Measurements from ENCODE around the gene ADK. TPM values are rescaled to one million over a fixed set of nuclear protein-coding genes. Genes with fewer than 3 reads are reported as not detected.

The ADK gene
- total RNA-seq, 2 experiments from 2014 or later, result 26.4 to 31.1 TPM

DNA sequence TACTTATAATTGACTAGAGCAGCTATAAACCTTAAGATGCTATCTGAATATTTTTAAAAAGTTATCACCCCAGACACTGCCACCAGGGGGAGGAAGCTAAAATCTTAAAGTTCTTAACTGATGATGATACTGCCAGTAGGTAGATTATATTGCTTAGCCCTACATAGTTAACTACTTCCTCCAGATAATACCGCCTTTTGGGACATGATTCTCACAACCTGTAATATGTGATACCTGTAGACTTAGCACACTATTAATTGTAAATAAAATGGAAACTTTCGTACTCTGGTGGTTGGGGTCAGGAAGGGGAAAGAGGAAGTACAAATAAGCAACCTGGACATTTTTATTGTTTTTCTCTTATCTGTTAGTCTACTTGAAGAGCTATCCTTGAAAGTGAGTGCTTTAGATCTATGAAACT is 268.9 kb downstream of the ADK start:
- ChIA-PET CTCF (ENCODE audit: unreplicated experiment) (no interaction called here), POLR2A (interaction anchor here (1.0 to 2.5 kb wide), 3 partner anchors 10 to 319 kb away, joined by 3 to 8 read pairs (median 4); no protein-coding TSS in a partner anchor)
- Histone ChIP-seq H3K4me3 (ENCODE audit: low read depth, low read length, poor library complexity, severe bottlenecking) (no peak overlapping the region), H2AFZ (ENCODE audit: low read length) (no peak overlapping the region), H3K27ac (ENCODE audit: low read depth, low read length, poor library complexity, severe bottlenecking) (no peak overlapping the region), H3K9me2 (ENCODE audit: insufficient read depth, low read length) (no peaks in the 10 kb centered on the region), H4K20me1 (ENCODE audit: insufficient read depth, low read length) (no peaks in the 10 kb centered on the region), H3K36me3 (ENCODE audit: insufficient read depth, low read length) (no peaks in the 10 kb centered on the region), H3K4me2 (ENCODE audit: low read length) (peak overlapping the region; percentile 4; the same call in 1 of the 2 replicates), H3K9me3 (ENCODE audit: low read length) (no peaks in the 10 kb centered on the region), H3K79me2 (ENCODE audit: insufficient read depth, low read depth, low read length) (no peaks in the 10 kb centered on the region), H3K4me1 (ENCODE audit: insufficient read depth, low read length, poor library complexity, severe bottlenecking) (peaks cover 13% of the 10 kb centered on the region)
- no TSS peak for BruUV-seq (replicated peaks)
- peak; percentile 84 for TF ChIP-seq CTCF (conservative IDR thresholded peaks at IDR 0.05; ENCODE audit: low read length)
- TF ChIP-seq EZH2phosphoT487 (IDR thresholded peaks at IDR 0.05; ENCODE audit: borderline replicate concordance, low read depth, low read length), result no peak
- intact Hi-C loops (cut with micrococcal nuclease; ENCODE audit: unreplicated experiment), result loop anchor here (2.0 kb wide), 1 partner anchor 603 kb away; no protein-coding TSS in a partner anchor
- peak; percentile 46 for DNase-seq (ENCODE audit: low spot score)

DNA sequence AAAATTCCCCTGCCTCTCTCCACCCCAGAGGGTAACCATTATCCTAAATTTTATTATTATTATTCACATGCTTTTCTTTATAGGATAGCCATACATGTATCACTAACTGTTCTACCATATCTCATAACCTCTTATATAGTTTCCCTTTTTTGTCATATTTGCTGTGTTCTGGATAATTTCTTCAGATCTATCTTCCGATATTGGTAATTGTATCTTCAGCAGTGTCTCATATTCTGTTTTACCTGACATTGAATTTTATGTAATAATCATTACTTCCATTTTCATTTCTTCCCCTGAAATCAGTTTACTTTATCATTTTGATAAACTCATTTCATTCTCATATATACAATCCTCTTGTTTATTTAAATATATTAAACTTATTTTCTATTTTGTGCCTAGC is 273.5 kb downstream of the ADK start:
- no TSS peak for BruUV-seq (replicated peaks)
- no peak overlapping the region for H3K4me2 ChIP-seq (ENCODE audit: low read length)
- H3K36me3 ChIP-seq (ENCODE audit: insufficient read depth, low read length), result no peaks in the 10 kb centered on the region
- no peaks in the 10 kb centered on the region for H4K20me1 ChIP-seq (ENCODE audit: insufficient read depth, low read length)
- H3K4me1 ChIP-seq (ENCODE audit: insufficient read depth, low read length, poor library complexity, severe bottlenecking), result peaks cover 8% of the 10 kb centered on the region
- POLR2A ChIA-PET, result interaction anchor here (0.6 kb wide), 1 partner anchor 595 kb away, joined by 4 read pairs; no protein-coding TSS in a partner anchor
- CTCF ChIA-PET (ENCODE audit: unreplicated experiment), result no interaction called here
- TF ChIP-seq EZH2phosphoT487 (IDR thresholded peaks at IDR 0.05; ENCODE audit: borderline replicate concordance, low read depth, low read length), result no peak
- TF ChIP-seq CTCF (conservative IDR thresholded peaks at IDR 0.05; ENCODE audit: low read length), result no peak
- no peak for DNase-seq (ENCODE audit: low spot score)
- H3K79me2 ChIP-seq (ENCODE audit: insufficient read depth, low read depth, low read length), result no peaks in the 10 kb centered on the region
- intact Hi-C loops (cut with micrococcal nuclease; ENCODE audit: unreplicated experiment), result no loop called here
- H3K27ac ChIP-seq (ENCODE audit: low read depth, low read length, poor library complexity, severe bottlenecking), result no peak overlapping the region
- no peak overlapping the region for H2AFZ ChIP-seq (ENCODE audit: low read length)
- H3K9me3 ChIP-seq (ENCODE audit: low read length), result no peaks in the 10 kb centered on the region
- no peaks in the 10 kb centered on the region for H3K9me2 ChIP-seq (ENCODE audit: insufficient read depth, low read length)
- H3K4me3 ChIP-seq (ENCODE audit: low read depth, low read length, poor library complexity, severe bottlenecking), result no peak overlapping the region

DNA sequence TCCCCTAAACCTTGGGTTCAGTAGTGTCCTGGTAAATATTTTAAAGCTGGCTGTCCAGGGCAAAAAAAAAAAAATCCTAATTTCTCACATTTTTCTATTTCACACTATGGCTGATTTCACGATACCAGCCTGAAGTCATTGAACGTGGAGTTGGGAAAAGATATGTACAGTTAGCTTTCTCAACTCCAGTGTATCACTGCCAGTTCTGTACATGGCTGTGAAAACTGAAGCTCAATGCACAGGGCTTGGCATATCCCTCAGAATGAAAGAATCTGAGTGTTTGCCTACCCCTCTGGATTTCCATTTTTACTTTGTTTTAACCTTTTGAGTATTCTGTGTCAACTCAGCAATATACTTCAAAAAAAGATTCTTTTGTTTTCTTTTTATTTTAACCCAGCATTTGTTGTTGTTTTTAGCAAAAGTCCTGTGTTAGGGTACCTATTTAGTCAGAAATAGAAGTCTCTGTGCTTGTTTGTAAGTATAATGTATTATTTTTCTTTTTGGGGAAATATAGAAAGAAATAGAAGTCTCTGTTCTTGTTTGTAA is 274.5 kb downstream of the ADK start:
- DNase-seq (ENCODE audit: low spot score), result no peak
- no peaks in the 10 kb centered on the region for H4K20me1 ChIP-seq (ENCODE audit: insufficient read depth, low read length)
- H3K36me3 ChIP-seq (ENCODE audit: insufficient read depth, low read length), result no peaks in the 10 kb centered on the region
- H3K9me3 ChIP-seq (ENCODE audit: low read length), result no peaks in the 10 kb centered on the region
- H3K4me2 ChIP-seq (ENCODE audit: low read length), result no peak overlapping the region
- BruUV-seq (replicated peaks), result no TSS peak
- ChIA-PET CTCF (ENCODE audit: unreplicated experiment) (no interaction called here), POLR2A (interaction anchor here (0.5 kb wide), 1 partner anchor 51 kb away, joined by 3 read pairs; no protein-coding TSS in a partner anchor)
- no peak overlapping the region for H3K27ac ChIP-seq (ENCODE audit: low read depth, low read length, poor library complexity, severe bottlenecking)
- intact Hi-C loops (cut with micrococcal nuclease; ENCODE audit: unreplicated experiment), result no loop called here
- no peaks in the 10 kb centered on the region for H3K79me2 ChIP-seq (ENCODE audit: insufficient read depth, low read depth, low read length)
- H3K4me3 ChIP-seq (ENCODE audit: low read depth, low read length, poor library complexity, severe bottlenecking), result no peak overlapping the region
- no peaks in the 10 kb centered on the region for H3K4me1 ChIP-seq (ENCODE audit: insufficient read depth, low read length, poor library complexity, severe bottlenecking)
- TF ChIP-seq EZH2phosphoT487 (IDR thresholded peaks at IDR 0.05; ENCODE audit: borderline replicate concordance, low read depth, low read length) (no peak), CTCF (conservative IDR thresholded peaks at IDR 0.05; ENCODE audit: low read length) (no peak)
- H2AFZ ChIP-seq (ENCODE audit: low read length), result no peak overlapping the region
- no peaks in the 10 kb centered on the region for H3K9me2 ChIP-seq (ENCODE audit: insufficient read depth, low read length)

All from OCI-LY7 (cell line).